Fibroblast of skin of right biceps (primary cell): ENCODE results near the gene ZMIZ1.

Experiments used
- DNase-seq: peaks from one replicate; pipeline ENCODE4 v3.0.0-alpha.2; 2013

ZMIZ1 gene, protein sequence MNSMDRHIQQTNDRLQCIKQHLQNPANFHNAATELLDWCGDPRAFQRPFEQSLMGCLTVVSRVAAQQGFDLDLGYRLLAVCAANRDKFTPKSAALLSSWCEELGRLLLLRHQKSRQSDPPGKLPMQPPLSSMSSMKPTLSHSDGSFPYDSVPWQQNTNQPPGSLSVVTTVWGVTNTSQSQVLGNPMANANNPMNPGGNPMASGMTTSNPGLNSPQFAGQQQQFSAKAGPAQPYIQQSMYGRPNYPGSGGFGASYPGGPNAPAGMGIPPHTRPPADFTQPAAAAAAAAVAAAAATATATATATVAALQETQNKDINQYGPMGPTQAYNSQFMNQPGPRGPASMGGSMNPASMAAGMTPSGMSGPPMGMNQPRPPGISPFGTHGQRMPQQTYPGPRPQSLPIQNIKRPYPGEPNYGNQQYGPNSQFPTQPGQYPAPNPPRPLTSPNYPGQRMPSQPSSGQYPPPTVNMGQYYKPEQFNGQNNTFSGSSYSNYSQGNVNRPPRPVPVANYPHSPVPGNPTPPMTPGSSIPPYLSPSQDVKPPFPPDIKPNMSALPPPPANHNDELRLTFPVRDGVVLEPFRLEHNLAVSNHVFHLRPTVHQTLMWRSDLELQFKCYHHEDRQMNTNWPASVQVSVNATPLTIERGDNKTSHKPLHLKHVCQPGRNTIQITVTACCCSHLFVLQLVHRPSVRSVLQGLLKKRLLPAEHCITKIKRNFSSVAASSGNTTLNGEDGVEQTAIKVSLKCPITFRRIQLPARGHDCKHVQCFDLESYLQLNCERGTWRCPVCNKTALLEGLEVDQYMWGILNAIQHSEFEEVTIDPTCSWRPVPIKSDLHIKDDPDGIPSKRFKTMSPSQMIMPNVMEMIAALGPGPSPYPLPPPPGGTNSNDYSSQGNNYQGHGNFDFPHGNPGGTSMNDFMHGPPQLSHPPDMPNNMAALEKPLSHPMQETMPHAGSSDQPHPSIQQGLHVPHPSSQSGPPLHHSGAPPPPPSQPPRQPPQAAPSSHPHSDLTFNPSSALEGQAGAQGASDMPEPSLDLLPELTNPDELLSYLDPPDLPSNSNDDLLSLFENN

DNA sequence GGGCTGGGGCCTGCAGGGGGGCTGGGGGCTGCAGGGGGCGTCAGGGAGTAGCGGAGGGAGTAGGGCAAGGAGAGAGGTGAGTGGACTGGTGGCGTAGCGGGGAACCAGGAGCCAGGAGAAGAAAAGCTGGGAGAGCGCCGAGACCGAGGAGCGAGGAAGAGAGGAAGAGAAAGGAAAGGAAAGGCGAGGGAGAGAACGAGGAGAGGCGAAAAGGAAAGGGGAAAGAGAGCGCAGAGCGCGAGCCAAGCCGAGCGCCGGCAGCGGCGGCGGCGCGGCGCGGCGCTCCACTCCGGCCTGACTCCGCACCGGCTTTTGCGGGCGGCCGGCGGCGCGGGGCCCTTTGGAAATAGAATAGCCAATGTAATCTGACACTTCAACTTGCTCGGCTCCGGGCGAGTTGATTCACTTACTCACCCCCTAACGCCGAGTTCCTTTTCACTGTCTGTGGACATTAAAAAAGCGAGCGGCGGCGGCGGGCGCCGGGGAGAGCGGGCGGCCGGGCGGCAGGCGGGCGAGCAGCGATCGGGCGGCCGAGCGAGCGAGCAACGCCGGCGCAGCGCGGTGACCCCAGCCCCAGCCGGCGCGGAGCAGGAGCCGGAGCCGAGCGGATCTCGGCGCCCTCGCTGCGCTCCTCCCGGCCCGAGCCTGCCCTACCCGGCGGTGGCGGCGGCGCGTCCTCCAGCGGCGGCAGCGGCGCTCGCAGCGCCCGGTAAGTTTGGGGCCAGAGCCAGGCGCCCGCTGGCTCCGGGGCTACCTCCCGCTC lies at the start of gene ZMIZ1:
Gene ZMIZ1 (plus strand): TSS at position 405 of the 763 bp plus-strand sequence. CDS start 132,667 bp downstream, outside the sequence.
- DNase-seq = peak; percentile 97

DNA sequence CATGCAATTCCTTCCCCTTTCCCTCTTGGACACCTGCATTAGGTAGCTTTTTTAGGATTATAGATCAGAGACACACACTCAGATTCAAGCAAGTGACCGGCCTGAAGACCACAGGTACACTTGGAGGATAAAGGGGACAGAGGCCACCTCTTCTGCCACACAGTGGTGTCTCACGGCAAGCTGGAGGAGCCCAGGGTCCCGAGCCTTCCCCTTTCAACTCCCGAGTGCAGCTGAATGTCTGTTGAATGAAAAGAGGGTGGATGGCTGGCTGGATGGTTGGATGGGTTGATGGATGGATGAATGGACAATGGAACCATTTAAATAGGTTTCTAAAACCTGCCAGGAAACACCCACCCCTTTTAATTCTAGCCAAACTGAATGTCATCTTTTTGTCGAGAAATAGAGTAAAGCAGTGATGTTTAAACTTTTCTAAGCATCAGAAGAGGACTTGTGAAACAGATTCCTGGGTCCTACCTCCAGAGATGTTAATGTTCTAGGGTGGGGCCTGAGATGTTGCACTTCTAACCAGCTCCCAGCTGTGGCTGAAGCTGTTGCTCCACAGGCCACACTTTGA lies 49.2 kb upstream of the ZMIZ1 start:
- no peak for DNase-seq

DNA sequence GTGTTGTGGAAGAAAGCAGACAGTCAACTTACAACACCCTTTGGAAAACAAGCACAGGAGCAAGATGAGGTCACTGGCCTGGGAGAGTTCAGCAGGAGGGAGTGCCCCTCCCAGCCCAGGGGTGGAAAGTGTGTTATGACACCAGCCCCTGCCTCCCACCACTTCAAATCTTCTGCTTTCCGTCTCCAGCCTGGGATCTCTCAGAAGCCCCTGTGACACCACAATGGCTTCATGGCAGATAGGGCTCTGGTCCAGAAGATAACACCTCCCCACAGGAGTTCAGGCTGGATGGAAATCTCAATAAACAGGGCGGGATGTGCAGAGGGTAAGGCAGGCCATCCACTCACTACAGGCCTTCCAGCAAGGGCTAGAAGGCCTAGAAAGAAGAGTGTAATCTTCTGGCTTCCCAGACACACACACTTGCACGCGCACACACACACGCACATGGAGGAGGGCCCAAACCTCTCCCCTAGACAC lies 48.7 kb upstream of the ZMIZ1 start:
- no peak for DNase-seq

DNA sequence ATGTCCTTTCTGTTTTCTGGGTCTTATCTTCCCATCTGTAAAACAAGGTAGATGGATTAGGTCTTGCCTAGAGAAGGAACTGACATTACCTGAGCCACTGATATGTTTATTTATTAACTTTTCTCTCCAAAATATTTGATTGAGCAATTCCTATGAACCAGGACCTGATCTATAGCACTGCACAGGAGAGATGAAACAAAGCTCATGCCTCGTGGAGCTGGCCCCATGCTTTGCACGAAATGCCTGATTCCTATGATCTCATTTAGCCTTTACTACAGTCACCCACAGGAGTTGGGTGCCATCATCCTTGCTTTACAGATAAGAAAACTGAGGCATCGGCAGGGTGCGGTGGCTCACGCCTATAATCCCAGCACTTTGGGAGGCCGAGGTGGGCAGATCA lies 48.2 kb upstream of the ZMIZ1 start:
- no peak for DNase-seq

DNA sequence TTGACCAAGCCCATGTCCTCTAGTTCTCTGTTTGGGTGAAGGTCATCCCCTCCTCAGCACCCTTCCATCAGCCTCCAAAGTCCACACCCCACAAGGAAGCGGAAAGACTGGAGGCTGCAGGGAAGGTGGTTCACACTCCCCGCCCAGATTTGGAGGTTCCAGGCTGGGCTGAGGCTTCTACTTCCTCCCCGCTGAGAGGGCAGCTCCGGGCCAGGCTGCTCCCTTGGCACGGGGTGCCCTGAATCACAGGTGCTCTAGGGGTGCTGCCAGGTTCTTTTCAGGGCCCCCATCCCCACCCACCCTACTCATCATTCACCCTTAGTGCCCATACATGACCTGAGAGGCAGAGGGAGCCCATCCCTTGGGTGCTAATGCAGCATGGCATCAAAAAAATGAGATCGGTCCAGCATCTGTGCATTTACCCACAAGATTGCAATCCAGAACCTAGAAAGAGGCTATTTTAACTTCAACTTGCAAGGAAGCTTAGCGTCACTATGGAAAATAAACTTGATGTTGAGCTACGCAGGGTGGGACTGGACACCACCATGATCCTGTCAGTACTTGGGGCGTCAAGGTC lies 47.3 kb upstream of the ZMIZ1 start:
- no peak for DNase-seq

DNA sequence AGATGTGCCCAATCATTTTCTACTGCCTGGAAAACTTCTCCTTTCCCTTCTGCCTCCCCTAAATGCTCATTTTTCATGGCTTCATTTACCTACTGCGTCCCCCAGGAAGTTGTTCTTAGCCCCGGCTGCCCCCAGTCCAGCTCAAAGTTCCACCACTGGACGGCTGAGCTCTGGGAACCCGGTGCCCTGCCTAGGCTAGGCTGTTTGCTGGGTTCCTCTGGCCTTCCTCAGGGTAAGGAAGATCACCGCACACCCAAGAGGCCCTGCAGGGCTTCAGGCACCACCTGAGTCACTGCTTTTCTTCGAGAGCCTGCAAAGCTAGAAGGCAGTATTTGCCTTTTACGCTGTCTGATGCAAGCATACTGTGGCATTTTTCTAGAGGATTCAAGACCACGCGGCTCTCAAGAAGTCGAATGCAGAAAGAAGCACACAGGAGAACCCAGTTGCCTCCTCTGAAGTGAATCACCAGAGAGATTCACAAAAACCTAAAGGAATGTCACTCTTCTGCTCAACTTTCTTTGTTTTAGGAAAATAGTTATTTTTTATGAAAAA lies 46.7 kb upstream of the ZMIZ1 start:
- DNase-seq = no peak

DNA sequence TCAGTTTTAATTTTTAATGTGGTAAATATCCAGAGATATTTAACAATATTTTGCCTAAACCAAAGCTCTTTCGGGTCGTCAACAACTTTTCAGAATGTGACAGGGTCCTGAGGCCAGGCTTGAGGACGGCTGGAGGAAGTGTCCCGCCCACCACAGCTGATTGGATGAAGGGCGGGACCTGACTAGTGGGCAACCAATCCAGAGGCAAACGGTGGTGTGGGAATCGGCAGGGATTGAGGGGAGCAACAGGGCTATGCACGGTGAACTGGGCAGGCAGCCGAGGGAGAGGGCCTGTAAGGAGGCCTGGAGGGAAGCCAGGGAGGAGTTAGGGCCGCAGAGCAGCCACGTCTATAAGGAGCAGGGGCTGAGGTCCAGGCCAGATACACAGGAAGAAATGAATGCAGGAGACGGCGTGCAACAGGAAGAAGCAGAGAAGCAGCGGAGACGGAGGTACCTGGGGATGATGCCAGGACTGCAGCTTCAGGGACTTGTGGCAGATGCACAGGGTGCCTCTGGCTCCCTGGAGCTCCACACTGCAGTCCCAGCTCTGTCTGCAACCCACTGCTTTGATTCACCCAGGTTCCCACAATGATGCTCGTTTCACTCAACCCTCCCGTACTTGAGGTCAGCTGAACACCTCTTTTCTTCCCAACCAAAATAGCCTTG lies 46.1 kb upstream of the ZMIZ1 start:
- peak; percentile 14 for DNase-seq

DNA sequence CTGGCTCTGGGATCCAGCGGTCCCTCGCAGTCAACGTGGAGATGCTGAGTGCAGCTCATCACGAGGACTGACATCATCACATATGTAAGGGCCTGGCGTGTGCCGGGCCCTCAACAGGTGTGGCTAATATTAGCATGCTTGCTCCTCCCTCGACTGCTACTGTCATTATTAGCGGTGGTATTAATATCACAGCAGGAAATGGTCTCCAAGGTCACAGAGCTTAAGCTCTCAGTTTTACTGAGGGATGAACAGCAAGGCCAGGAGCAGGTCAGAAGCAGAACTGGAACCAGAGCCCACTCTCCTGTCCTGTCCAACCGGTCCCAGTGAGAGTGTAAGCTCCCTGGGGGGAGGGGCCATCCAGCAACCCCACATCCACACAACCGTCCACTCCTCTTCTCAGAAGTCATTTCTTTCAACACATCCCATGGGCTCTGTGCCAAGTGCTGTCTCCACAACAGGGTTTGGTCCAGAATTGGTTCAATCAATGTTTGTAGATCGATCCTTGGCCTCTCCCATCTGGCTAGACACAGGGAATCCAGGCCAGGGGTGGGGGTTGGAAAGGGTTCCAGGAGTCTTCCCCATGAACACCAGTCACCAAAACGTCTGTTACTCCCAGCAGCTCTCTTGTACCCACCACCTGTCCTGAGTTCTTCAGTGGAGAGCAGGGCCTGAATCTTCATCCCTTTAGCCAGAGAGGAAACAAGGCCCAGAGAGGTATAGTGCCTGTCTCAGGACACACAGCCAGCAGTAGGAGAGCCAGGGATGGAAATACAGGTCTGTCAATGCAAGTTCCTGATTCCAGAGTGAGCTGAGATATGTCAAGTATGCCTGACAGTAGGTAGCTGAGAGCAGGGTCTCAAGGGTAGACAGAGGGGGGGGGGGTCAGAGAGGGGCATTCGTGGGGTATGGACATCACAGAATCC lies 45.3 kb upstream of the ZMIZ1 start:
- no peak for DNase-seq

DNA sequence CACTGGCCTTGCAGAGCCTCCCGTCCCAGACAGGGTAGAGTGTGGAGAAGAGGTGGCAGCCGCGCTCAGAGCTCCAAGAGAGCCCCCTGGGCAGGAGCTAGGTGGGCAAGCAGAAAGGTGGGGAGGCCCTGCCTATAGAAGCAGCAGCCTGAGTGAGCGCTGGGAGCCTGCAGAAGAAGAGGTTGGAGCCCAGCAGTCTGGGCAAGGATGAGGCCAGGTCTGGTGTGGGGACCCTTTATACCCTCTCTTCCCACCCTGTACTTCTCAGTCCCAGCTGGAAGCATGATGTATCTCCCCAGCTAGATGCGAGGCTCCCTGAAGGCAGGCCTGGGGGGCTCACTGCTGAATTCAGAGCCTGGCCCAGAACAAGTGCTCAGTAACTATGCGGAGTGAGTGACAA lies 44.5 kb upstream of the ZMIZ1 start:
- DNase-seq = no peak

DNA sequence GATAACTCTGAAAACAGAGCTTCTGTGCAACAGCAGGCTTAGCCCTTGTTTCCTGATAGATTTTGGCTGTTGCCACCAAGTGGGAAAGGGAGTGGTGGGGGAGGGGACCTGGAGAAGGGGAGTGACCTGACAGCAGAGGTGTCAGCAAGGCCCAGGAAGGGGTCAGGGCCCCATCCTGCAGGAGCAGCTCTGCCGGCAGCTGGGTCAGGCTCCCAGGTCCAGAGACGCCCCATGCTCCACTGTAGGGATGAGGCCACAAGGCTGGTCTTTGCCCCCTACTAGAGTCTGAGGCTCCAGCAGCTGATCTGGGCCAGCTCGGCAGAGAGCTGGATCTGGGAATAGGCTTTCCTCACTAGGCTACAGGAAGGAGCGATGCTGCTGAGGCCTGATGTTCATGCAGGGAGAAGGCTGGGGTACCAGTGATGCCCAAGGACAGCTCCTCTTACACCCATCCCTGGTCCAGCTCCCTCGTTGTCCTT lies 44.0 kb upstream of the ZMIZ1 start:
- no peak for DNase-seq

DNA sequence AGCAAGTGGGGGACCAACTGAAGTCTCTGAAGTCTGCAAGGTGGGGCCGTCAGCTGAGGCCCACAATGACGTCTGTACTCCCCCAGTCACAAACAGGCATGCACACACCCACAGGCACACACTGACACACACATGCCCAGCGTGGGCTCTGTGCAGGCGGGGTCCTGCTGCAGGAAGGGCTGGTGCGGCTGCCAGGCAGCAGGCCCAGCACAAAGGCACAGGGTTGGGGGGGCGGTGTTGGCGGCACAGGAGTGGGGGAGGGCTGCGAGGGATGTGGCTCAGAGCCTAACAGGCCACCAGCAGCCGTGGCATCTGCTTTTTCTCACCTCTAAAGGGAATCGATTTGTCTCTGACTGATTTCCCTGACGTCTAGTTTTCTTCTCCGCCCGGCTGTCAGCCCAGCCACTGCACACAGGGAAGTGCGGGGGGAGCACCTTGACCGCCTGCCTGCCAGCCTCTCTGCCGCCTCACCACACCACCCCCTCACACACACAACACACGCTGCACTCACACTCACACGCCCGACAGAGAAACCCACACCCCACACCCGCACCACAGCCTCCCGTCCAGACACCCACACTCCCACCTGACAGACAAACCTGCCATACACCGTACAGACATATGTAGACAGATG lies 43.5 kb upstream of the ZMIZ1 start:
- no peak for DNase-seq

DNA sequence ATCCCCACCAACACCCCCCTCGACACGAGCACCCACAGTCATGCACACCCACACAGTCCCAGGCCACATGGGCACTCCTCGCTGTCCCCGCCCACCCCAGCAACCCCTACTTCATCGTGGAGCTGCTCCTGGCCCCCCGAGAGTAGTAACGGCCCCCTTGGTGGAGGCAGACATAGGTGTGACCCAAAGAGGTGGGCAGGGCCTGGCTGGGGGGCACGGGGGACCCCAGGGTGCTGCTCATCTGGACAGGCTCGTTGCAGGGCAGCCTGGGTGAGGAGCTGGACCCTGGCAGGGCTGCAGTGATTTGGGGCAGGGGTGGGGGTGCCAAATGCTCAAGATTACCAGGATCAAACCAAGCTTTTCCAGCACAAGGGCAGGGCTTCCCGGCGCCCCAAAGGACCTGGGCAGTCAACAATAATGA lies 42.4 kb upstream of the ZMIZ1 start:
- no peak for DNase-seq

DNA sequence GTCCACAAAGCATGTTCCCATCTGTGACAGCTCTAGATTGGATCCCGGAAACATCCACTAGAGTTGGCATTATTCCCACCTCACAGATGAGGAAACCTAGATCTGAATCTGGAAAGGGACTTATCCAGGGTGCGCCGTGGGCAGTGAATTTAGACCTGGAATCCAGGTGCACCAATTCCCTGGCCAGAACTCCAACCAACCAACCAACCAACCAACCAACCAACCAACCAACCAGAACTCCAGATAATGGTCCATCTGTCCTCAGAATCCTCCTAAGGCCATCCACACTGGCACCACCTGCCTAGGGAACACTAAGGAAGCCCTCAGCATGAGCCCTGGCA lies 42.0 kb upstream of the ZMIZ1 start:
- no peak for DNase-seq

DNA sequence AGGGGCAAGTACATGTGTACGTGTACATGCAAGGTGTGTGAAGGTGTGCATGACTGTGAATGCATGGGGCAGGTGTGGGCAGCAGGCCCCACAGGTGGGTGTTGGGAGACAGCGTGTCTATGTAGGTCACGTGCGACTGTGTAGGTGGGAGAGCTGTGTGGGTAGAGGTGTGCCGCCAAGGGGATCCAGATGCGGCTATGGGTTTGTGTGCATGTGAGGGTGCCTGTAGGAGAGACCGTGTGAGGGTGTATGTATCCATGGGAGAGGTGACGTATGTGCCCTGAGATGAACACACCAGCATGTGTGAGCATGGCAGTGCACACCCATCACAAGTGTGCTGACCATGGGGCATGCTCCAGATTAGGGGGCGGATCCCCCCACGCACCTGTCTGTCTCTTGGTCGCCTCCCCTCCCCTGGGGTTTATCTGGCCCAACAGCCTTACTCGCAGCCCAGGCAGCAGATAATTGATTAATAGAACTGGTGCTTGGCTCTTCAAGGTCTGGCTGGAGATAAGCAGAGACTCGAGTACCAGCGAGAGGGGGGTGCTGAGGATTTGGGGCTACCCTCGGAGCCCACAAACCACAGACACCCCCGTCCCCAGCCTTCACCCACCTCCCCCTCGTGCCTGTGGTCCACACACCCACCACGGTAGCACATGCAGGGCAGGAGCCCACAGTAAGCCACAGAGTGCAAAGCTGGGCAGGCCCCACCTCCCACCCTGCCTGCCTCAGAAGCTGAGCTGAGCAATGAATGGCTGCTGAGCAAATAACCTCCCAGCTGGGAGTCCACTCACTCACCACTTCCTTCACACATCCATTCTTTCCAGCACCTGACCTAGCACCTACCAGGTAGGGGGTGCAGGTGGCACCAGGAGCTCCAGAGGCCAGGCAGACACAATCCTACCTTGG lies 41.4 kb upstream of the ZMIZ1 start:
- DNase-seq = no peak

DNA sequence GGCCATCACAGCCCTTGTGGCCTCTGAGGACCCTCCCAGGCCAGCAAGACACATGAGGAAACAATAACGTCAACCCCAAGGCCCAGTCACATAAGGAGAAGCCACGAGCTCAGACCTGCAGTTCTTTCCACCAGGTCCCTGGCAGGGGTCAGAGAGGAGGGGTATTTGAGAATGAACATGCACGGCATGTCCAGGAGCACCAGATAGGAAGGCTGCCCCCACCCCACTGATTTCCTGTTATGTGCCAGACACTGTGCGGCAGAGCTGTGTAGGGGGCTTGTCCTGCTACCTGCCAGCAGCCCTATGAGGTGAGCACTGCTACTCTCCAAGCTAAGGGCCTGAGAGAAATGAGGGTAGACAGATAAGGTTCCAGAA lies 40.7 kb upstream of the ZMIZ1 start:
- DNase-seq = no peak

DNA sequence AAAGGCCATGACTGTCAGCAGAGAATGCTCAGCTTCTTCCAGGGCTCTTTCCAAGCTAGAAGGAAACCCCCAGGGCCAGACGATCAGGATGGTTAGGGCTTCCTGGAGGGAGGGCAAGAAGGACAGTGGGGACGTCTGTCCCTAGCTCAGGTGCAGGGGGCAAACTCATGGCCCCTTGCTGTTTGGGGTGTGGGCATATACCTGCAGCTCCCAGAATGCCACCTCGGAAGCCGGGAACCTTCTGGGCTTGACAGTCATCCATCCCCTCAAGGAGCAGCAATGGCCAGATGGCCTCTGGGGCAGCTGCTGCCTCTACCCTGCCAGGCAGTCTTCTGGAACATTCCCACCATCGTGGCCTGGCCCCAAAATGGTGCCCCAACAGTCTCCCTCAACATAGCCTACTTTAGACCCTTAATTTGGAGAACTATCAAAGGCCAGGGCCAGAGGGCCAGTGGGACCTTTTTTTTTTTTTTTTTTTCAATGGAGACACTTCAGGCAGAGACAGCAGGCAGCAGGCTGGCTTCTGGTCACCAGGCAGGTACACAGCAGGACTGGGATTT lies 40.2 kb upstream of the ZMIZ1 start:
- DNase-seq = no peak

DNA sequence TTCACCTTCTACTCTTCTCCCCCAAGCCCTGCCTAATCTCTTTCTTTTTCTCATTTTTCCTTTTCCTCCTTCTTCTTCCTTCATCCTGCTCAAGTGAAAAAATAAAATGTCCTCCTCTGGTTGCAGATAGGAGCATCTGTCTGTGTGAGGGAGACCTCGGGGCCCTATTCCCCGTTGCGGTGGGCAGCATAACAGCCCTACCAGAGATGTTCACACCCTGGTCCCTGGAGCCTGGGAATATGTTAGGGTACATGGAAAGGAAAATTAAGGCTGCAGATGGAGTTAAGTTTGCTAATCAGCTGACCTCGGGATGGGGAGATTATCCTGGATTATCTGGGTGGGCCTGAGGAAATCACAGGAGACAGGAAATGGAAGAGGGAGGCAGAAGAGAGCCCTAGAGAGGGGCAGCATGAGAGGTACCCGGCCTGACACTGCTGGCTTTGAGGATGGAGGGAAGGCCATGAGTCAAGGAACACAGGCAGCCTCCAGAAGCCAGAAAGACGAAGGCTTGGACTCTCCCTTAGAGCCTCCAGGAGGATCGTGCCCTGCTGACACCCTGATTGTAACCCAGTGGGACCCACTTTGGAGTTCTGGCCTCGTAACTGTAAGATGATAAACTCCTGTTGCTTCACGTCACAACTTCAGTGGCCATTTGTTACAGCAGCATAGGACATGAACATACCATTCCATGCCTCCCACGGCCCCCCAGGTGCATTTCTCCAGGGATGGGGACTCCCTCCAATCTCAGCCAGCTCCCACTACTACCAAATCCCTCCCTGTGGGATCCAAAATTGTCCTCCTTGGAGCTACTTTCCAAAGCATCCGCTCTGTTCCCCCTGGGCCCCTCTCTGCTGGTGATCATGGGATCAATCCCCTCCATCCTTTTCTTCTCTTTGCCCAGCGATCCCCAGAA lies 39.0 kb upstream of the ZMIZ1 start:
- DNase-seq = no peak
